GM12801 (cell line): ENCODE measurements around the gene PHIP.

Experiments
- TF ChIP-seq, protein P1 (sequence below): IDR thresholded peaks from one replicate; pipeline ENCODE4 v1.5.1; 2011; ENCODE audit warnings: control low read depth; ENCODE audit not compliant: insufficient read length; ENCODE audit errors: extremely low read depth

PHIP gene

DNA sequence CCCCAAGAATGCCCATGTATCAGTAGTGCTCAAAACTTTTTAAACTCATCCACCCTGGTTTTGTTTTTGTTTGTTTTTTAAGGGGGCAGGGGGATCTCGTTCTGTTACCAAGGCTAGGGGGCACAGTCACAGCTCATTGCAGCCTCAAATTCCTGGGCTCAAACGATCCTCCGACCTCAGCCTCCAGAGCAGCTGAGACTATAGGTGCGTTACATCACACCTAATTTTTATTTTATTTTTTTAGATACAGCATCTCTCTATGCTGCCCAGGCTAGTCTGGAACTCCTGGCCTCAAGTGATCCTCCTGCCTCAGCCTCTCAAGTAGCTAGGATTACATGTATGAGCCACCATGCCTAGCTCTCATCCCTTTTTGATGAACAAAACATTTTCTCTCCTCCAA is 11.2 kb downstream of the PHIP start:
- TF ChIP-seq, protein P1, sequence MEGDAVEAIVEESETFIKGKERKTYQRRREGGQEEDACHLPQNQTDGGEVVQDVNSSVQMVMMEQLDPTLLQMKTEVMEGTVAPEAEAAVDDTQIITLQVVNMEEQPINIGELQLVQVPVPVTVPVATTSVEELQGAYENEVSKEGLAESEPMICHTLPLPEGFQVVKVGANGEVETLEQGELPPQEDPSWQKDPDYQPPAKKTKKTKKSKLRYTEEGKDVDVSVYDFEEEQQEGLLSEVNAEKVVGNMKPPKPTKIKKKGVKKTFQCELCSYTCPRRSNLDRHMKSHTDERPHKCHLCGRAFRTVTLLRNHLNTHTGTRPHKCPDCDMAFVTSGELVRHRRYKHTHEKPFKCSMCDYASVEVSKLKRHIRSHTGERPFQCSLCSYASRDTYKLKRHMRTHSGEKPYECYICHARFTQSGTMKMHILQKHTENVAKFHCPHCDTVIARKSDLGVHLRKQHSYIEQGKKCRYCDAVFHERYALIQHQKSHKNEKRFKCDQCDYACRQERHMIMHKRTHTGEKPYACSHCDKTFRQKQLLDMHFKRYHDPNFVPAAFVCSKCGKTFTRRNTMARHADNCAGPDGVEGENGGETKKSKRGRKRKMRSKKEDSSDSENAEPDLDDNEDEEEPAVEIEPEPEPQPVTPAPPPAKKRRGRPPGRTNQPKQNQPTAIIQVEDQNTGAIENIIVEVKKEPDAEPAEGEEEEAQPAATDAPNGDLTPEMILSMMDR: no peak

DNA sequence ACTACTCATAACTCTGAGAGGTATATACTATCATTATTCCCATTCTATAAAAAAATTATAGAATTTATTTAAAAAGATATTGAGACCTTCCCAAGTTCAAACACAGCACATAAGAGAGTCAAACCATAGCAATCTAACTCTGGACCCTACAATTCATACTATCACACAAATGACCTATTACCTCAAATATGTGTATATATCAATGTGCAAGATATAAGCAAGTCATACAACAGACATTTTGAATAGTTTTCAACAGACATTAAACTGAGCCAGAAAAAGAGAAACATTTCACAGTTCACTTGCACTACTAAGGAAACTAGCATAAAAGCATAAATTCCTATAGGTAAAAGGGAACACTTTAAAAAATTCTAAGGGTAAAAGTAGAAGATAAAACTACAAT is 11.7 kb downstream of the PHIP start:
- TF ChIP-seq, protein P1: no peak

DNA sequence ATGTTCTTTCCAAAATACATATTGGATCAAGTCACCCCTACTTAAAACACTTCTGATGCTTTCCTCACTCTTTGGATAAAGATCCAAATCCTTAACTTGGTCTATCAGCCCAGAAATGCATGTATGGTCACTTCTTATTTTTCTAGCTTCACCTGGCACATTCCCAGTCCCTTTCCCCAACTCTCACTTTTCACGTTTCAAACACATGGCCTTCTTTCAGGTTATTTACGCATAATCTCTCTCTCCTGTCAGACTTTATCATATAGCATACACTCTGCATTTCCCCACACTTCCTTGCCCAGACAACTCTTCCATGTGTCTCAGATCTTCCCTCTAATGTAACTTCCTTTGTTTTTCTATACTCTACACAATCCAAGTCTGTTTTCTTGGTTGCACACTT is 12.8 kb downstream of the PHIP start:
- TF ChIP-seq, protein P1: no peak

DNA sequence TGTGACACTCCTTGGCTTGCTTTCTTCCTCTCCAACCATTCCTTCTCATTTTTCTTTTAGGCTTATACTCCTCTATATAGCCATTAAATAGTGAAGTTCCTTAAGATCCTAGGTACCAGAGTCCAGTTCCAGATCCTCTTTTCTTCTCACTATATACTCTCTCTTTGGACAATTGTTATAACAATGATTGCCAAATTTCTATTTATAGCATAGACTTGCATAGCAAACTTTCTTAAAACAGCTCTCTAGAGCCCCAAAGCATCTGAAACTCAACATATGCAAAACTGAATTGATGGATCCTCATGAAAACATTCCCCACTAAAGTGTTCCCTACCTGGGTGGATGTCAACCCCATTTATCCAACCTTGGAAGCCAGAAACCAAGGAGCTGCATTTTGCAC is 13.4 kb downstream of the PHIP start:
- TF ChIP-seq, protein P1: no peak

DNA sequence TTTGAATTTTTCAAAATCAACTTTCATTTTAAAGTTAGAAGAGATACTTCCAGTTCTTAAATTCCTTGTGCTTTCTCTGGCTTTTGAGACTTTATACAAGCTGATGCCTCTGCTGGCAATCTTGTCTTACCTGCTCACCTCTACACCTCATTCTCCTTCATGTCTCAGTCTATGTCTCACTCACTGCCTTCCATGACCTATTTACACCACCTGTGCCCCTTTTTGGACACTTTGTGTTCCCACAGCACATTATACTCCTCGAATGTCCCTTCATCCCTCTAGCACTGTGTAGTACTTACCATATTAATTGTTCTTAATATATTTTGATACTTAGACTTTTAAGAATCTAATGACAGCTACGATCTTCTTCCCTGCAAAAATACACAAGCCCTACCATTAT is 15.3 kb downstream of the PHIP start:
- TF ChIP-seq, protein P1: no peak

DNA sequence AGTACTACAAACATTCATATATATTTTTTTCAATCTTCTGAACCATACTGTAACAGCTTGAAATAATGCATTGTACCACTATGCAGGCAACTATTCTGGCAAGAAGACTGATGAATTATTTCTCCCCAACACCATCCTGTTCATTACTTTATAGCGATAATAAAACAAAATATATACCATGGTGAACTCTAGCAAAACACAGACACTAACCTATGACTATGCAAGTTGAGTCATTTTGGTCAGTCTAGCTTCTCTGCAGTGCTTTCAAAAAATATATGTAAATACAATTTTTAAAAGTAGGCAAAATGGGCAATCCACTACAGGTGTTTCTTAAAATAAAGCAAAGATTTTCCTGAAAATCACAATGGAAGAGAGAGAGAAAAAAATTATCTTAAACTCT is 20.3 kb downstream of the PHIP start:
- TF ChIP-seq, protein P1: no peak

DNA sequence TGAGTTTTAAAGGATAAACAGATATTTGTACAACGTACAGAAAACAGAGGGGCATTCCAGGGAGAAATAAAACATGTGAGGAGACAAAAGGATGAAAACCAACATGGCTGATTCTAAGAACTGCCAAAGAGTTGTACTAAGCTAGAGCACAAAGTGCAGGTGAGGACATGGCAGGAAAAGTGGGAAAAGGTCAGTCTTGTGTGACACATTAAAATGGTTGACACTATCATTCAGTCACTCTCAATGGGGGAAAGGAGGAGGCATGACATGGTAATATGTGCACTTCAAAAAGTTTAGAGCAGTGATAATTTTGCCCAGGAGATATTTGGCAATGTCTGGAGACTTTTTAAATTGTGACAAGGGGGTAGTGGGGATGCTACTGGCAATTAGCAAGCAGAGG is 21.8 kb downstream of the PHIP start:
- TF ChIP-seq, protein P1: no peak

DNA sequence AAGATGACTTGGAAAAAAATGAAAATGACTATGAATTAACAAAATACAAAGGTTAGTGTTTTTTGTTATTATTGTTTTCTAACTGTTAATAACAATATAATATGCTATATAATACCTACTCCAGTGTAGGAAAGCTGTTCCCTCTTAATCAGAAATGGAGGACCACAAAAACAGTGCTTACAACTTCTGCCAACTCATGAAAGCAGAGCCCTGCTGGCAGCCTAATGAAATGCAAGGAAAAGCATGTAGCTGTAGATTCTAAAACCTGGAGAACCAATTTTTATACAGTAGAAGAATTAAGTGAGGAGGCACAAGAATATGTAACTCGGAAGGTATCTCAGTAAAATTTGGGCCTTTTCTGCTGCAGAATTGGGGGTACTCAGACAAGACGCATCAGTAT is 29.4 kb downstream of the PHIP start:
- TF ChIP-seq, protein P1: no peak
